ENCODE results near the gene ENTPD3. TPM values are rescaled to one million over a fixed set of nuclear protein-coding genes. Genes with fewer than 3 reads are reported as not detected.

Gene ENTPD3, protein sequence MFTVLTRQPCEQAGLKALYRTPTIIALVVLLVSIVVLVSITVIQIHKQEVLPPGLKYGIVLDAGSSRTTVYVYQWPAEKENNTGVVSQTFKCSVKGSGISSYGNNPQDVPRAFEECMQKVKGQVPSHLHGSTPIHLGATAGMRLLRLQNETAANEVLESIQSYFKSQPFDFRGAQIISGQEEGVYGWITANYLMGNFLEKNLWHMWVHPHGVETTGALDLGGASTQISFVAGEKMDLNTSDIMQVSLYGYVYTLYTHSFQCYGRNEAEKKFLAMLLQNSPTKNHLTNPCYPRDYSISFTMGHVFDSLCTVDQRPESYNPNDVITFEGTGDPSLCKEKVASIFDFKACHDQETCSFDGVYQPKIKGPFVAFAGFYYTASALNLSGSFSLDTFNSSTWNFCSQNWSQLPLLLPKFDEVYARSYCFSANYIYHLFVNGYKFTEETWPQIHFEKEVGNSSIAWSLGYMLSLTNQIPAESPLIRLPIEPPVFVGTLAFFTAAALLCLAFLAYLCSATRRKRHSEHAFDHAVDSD
- not detected for total RNA-seq

DNA sequence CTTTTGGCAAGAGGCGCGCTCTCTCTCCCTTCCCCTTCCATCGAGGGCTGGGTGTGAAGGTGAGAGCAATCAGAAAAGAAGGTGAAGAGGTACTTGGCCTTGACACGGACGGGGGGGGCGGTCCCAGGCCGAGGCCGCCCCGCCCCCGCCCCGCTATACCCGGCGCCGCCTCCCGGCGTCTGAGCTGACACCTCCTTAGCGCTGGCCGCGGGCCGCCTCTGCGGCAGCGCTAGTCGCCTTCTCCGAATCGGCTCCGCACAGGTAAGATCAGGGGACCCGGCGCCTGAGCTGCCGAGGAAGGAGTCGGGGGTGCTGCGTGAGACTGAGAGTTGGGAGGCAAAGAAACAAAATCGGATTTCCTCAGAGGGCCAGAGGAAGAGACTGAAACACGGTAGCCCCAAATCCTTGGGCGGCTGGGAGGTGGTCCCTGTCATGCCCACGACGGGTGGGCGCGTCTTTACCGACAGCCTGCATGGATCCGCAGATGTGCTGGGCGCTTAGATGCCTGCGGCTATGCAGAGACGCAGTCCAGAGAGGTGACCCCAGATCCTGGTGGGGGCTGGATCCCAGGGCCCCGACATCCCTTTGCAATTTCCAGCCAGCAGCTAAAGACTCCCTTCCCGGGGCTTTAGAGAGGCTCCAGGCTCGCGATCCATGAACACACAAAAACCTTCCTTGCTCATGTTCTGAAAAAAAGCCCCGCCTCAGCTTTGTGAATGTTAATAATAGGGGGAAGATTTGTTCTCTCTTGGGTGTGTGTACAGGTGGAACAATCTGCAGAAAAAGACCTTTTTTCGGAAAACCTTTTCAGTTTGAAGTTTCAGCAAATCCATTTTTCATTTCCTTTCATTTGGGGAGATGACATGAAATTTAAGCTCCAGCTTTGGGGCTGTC lies at the start of gene ENTPD3:
ENTPD3 (plus strand) TSS at position 184 of the 894 bp plus-strand sequence. CDS start 874 bp downstream, outside the sequence.
- H3K9me3 Mint-ChIP-seq (ENCODE audit: low read depth) = no peaks in the 10 kb centered on the region
- ATAC-seq (peak; percentile 86), DNase-seq (no peak)
- H3K27me3 Mint-ChIP-seq = peaks cover 24% of the 10 kb centered on the region
- H3K4me1 Mint-ChIP-seq = peaks cover 7% of the 10 kb centered on the region
- peak within 1 kb of the TSS; percentile 48 for H3K4me3 Mint-ChIP-seq
- CTCF ChIA-PET = interaction anchor here (2.1 kb wide), 1 partner anchor 60 kb away, joined by 6 read pairs; no protein-coding TSS in a partner anchor
- no peak within 1 kb of the TSS for H3K27ac Mint-ChIP-seq
- no peaks in the 10 kb centered on the region for H3K36me3 Mint-ChIP-seq

DNA sequence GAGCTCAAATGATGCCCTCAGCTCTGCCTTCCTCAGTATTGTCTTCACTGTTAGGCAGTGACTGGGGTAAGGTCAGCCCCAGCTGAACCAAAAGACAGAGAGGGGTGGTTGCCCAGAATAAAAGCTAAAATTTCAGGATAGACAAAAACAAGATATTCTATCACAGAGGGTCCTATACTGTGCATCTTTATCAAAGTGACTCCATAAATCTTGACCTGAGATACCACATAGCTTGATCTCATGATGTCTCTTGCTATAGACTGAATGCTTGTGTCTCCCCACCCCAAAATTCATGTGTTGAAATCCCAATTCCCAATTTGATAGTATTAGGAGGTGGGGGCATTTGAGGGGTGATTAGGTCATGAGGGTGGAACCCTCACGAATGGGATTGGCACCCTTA lies 47.1 kb upstream of the ENTPD3 start:
- CTCF ChIA-PET = no interaction called here
- peaks cover 16% of the 10 kb centered on the region for H3K4me1 Mint-ChIP-seq
- H3K9me3 Mint-ChIP-seq (ENCODE audit: low read depth) = no peaks in the 10 kb centered on the region
- peaks cover 6% of the 10 kb centered on the region for H3K27me3 Mint-ChIP-seq
- no peak overlapping the region for H3K4me3 Mint-ChIP-seq
- no peak for DNase-seq
- no peak for ATAC-seq
- H3K27ac Mint-ChIP-seq = no peak overlapping the region
- H3K36me3 Mint-ChIP-seq = no peaks in the 10 kb centered on the region

DNA sequence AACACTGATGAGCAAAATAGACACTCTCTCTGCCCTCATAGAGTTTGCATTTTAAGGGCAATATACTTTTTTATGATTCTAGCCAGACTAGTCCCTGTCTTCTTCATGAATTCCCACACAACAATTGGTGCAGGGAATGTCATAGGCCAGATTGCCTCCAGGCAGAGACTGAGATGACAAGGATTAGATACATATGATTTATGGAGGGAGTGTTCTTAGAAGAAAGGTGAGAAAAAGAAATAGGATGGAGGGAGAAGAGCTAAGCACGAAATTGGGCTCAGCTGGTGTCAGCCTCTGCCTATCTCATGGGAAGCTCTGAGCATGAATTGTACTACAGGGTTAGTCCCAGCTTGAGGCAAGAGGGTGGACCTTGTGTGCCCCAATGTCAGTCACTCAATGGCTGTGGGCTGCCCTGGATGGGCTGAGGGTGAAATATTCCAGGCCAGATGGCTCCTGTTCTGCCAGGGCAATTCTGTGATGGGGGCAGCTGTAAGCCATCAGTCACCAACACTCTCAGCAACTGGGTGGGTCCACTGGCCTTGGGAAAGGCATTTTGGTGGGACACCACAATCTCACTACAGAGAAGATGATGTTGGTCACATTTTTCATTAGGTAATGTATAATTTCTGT lies 46.3 kb upstream of the ENTPD3 start:
- Mint-ChIP-seq H3K4me1 (peaks cover 16% of the 10 kb centered on the region), H3K27ac (no peak overlapping the region), H3K9me3 (ENCODE audit: low read depth) (no peaks in the 10 kb centered on the region), H3K27me3 (peaks cover 6% of the 10 kb centered on the region), H3K36me3 (no peaks in the 10 kb centered on the region), H3K4me3 (no peak overlapping the region)
- CTCF ChIA-PET = no interaction called here
- no peak for DNase-seq
- ATAC-seq = no peak

DNA sequence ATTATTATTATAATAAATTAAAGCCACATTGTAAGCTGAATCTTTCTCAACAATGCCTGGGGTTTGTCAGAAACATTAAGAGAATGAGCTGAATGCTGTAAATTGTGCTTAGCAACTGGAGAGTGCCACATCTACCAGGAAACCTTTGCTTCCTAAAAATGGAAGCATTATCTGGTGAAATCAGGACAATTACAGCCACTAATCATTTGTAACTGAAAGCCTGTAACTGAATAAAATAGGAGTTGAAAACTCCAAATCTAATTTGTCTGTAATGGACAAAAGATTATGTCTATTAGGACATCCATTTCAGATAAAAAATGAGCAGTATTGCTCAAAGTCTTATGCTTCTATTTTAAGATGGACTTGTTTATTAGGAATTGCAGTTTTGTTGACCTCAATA lies 45.3 kb upstream of the ENTPD3 start:
- no peak for DNase-seq
- Mint-ChIP-seq H3K4me1 (peaks cover 13% of the 10 kb centered on the region), H3K36me3 (no peaks in the 10 kb centered on the region), H3K9me3 (ENCODE audit: low read depth) (no peaks in the 10 kb centered on the region), H3K4me3 (no peak overlapping the region), H3K27me3 (peaks cover 6% of the 10 kb centered on the region), H3K27ac (no peak overlapping the region)
- CTCF ChIA-PET = no interaction called here
- no peak for ATAC-seq

DNA sequence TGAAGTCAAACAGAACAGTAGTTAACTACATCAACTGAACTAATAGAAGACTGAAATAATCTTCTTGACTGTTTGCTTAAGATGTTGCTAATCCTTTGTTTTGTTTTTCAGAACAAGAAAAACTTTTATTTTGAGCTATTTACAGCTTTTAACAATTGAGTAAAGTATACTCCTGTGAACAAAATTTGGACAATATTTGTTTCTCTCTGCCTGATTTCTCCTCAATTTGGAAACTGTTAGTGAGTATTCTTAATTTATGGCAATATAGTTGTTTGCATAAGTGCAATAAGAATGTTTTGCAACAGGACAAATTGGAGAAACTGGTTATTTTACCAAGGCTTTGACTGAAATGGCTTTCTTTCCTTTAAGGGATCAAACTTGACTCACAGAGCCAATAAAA lies 36.5 kb upstream of the ENTPD3 start:
- CTCF ChIA-PET = no interaction called here
- H3K4me3 Mint-ChIP-seq = no peak overlapping the region
- no peak overlapping the region for H3K27ac Mint-ChIP-seq
- H3K9me3 Mint-ChIP-seq (ENCODE audit: low read depth) = peaks cover 5% of the 10 kb centered on the region
- no peaks in the 10 kb centered on the region for H3K4me1 Mint-ChIP-seq
- no peak for DNase-seq
- no peaks in the 10 kb centered on the region for H3K27me3 Mint-ChIP-seq
- H3K36me3 Mint-ChIP-seq = peaks cover 2% of the 10 kb centered on the region
- no peak for ATAC-seq

DNA sequence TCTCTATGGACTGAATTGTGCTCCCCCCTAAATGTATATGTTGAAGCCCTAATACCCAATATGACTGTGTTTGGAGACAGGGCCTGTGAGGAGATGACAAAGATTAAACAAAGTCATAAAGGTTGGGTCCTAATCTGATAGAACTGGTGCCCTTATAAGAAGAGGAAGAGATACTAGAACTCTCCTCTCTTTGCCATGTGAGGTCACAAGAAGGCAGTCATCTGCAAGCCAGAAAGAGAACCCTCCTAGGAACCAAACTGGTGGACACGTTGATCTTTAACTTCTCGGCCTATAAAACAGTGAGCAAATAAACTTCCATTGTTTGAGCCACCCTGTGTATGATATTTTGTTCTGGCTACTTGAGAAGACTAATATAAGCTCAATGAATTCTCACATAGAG lies 31.6 kb upstream of the ENTPD3 start:
- H3K27ac Mint-ChIP-seq = no peak overlapping the region
- peaks cover 4% of the 10 kb centered on the region for H3K27me3 Mint-ChIP-seq
- peaks cover 2% of the 10 kb centered on the region for H3K36me3 Mint-ChIP-seq
- ATAC-seq (no peak), DNase-seq (no peak)
- no peak overlapping the region for H3K4me3 Mint-ChIP-seq
- CTCF ChIA-PET = no interaction called here
- H3K4me1 Mint-ChIP-seq = no peaks in the 10 kb centered on the region
- peaks cover 5% of the 10 kb centered on the region for H3K9me3 Mint-ChIP-seq (ENCODE audit: low read depth)

DNA sequence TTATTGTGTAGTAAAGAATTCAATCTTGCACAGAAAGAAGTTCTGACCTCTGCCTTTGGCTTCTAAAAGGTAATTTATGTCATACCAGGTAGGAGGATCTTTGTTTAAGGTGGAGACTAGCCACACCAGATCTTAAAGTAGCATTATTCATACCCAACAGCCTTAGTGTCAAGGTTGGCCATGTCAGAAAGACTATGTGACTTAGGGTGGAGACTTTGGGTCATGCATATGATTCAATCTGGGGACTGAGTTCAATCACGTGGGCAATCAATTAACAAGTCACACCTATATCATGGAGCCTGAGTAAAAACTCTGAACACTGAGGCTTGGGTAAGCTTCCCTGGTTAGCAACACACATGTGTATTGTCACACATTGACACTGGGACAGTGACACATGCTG lies 28.5 kb upstream of the ENTPD3 start:
- Mint-ChIP-seq H3K27ac (no peak overlapping the region), H3K36me3 (no peaks in the 10 kb centered on the region), H3K9me3 (ENCODE audit: low read depth) (no peaks in the 10 kb centered on the region), H3K4me1 (no peaks in the 10 kb centered on the region), H3K4me3 (no peak overlapping the region), H3K27me3 (peaks cover 7% of the 10 kb centered on the region)
- DNase-seq (no peak), ATAC-seq (no peak)
- CTCF ChIA-PET = no interaction called here

DNA sequence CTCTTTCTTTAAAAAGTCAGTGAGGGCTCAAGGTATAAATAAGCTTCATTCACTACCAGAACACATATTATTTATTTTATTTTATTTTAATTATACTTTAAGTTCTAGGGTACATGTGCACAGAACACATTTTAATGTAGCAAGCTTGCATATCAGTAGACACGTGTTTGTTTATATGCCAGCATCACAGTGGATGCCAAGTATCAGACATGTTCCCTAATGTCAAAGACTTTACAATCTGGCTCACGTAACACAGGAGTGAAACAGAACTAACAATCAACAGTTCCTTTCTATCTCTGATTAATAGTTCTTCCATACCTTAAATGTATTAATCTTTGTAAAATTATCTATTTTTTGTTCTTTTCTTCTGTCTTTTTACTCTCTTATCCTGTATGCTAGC lies 23.3 kb upstream of the ENTPD3 start:
- H3K4me1 Mint-ChIP-seq = no peaks in the 10 kb centered on the region
- DNase-seq (no peak), ATAC-seq (no peak)
- no peaks in the 10 kb centered on the region for H3K36me3 Mint-ChIP-seq
- H3K9me3 Mint-ChIP-seq (ENCODE audit: low read depth) = no peaks in the 10 kb centered on the region
- H3K4me3 Mint-ChIP-seq = no peak overlapping the region
- peaks cover 13% of the 10 kb centered on the region for H3K27me3 Mint-ChIP-seq
- CTCF ChIA-PET = no interaction called here
- H3K27ac Mint-ChIP-seq = no peak overlapping the region

DNA sequence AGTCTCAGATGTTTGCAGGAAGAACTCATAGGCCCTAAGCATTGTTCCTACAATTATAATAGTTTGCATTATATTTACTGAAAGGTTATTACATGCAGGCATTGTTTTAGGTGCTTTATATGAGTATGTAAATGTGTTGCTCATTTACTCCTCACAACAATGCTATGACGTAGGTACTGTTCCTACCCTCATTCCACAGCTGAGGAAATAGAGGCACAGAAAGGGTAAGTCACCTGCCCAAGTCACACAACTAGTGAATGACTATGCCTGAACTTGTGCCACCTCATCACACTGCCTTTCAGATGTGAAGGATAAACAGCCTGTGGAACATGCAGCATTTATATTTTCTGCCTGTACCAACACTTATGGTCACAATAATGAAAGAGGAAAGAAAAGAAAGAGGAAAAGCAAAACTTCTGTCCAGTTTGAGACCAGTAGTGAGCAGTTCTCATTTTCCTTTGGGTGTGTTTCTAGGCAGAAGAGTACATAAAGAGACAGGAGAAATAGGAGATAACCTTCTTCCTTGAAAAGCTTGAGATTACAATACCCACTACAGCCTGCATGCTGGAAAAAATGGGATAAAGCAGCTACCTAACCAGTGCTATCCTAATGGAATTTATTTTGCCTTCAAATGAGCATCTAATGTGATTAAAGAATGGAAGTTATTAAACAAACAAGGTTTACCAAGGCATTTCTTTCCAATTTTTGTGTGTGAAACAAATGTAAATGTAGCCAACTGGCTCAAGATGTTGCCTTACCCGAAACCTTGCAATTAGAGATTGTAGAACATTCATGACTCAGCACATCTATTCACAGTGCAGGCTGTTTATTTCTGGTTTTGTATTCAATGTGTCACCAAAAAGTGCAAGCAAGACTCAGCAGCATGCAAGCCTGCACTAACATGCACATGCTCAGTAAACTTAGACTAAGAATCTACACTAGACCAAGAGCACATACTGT lies 20.5 kb upstream of the ENTPD3 start:
- peaks cover 21% of the 10 kb centered on the region for H3K27me3 Mint-ChIP-seq
- CTCF ChIA-PET = no interaction called here

DNA sequence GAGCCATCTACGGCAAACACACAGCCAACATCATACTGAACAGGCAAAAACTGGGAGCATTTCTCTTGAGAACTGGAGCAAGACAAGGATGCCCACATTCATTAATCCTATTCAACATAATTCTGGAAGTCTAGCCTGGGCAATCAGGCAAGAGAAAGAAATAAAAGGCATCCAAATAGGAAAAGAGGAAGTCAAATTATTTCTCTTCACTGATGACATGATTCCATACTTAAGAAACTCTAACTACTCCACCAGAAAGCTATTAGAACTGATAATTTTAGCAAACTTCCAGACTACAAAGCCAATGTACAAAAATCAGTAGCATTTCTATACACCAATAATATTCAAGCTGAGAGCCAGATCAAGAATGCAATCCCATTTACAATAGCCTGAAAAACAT lies 17.3 kb upstream of the ENTPD3 start:
- H3K4me3 Mint-ChIP-seq = no peak overlapping the region
- H3K27me3 Mint-ChIP-seq = peaks cover 17% of the 10 kb centered on the region
- H3K9me3 Mint-ChIP-seq (ENCODE audit: low read depth) = no peaks in the 10 kb centered on the region
- DNase-seq (no peak), ATAC-seq (no peak)
- H3K27ac Mint-ChIP-seq = no peak overlapping the region
- no peaks in the 10 kb centered on the region for H3K36me3 Mint-ChIP-seq
- H3K4me1 Mint-ChIP-seq = no peaks in the 10 kb centered on the region
- CTCF ChIA-PET = interaction anchor here (1.1 kb wide), 1 partner anchor 178 kb away, joined by 3 read pairs; no protein-coding TSS in a partner anchor

More for the DNA sequence above, 20.5 kb upstream of the ENTPD3 start:
- Mint-ChIP-seq H3K4me1 (no peaks in the 10 kb centered on the region), H3K27ac (no peak overlapping the region), H3K9me3 (ENCODE audit: low read depth) (no peaks in the 10 kb centered on the region), H3K4me3 (no peak overlapping the region), H3K36me3 (no peaks in the 10 kb centered on the region)
- DNase-seq = no peak
- no peak for ATAC-seq

DNA sequence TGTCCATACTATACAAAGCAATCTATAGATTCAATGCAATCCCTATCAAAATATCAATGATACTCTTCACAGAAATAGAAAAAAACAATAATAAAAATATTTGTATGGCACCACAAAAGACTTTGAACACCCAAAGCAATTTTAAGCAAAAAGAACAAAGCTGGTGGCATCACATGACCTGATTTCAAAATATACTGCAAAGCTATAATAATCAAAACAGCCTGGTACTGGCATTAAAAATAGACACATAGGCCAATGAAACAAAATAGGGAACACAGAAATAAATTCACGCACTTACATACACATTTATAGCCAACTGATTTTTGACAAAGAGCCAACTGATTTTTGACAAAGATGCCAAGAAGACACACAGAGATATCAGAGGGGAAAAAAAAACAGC lies 9.2 kb upstream of the ENTPD3 start:
- no peak for DNase-seq
- H3K4me3 Mint-ChIP-seq = no peak overlapping the region
- CTCF ChIA-PET = no interaction called here
- H3K9me3 Mint-ChIP-seq (ENCODE audit: low read depth) = peaks cover 2% of the 10 kb centered on the region
- H3K27me3 Mint-ChIP-seq = peaks cover 3% of the 10 kb centered on the region
- H3K36me3 Mint-ChIP-seq = peaks cover 1% of the 10 kb centered on the region
- no peak for ATAC-seq
- no peak overlapping the region for H3K27ac Mint-ChIP-seq
- peaks cover 7% of the 10 kb centered on the region for H3K4me1 Mint-ChIP-seq

DNA sequence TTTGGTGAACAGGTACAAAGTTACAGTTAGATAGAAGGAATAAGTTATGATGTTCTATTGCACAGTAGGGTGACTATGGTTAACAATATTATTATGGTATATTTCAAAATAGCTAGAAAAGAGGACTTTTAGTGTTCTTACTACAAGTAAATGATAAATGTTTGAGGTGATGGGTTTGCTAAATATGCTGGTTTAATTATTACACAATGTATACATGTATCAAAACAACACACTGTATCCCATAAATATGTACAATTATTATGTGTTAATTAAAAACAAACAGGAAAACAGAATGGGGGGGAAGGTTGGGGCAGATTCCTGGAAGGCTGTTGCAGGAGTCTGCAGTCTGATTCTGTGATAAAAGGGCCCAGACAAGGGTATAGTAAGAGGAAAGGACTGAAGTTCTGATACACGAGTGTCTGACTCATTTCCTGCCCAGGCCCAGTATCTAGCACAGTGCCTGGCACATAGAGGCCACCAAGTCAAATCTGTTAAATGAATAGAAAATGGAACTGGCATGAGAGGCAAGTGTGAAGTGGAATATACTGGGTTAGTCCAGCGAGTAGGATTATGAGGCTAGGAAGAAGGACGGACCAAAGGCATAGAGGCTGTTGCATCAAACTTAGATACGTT lies 7.2 kb upstream of the ENTPD3 start:
- peaks cover 1% of the 10 kb centered on the region for H3K36me3 Mint-ChIP-seq
- H3K4me3 Mint-ChIP-seq = no peak overlapping the region
- no peak overlapping the region for H3K27ac Mint-ChIP-seq
- ATAC-seq = no peak
- H3K4me1 Mint-ChIP-seq = peaks cover 7% of the 10 kb centered on the region
- CTCF ChIA-PET = no interaction called here
- H3K27me3 Mint-ChIP-seq = peaks cover 2% of the 10 kb centered on the region
- DNase-seq = no peak
- peaks cover 2% of the 10 kb centered on the region for H3K9me3 Mint-ChIP-seq (ENCODE audit: low read depth)

Data from activated CD8-positive, alpha-beta memory T cell treated with anti-CD3 and anti-CD28 coated beads, Interleukin-2, amount 10 ng/mL, durations not matched to agents 7 days and 5 days (primary cell).